SK-N-DZ (cell line): ENCODE data around the gene C12orf56. TPM values are rescaled to one million over a fixed set of nuclear protein-coding genes. Genes with fewer than 3 reads are reported as not detected.
A peak's percentile ranks its signal among the peaks of the same experiment; 100 is the strongest.

Source experiments
- DNase-seq: peaks from one replicate; pipeline ENCODE4 v3.0.0-alpha.2; 2015; ENCODE audit warnings: low spot score
- polyA plus RNA-seq, 2 experiments: library from polyadenylated mRNA; depleted of rRNA; stranded (reverse); fragments of >200 nt; gene quantifications; 2 replicates each; pipeline ENCODE4 v1.2.3, GENCODE V29; 2014

C12orf56 gene
- not detected in 2 replicates for polyA plus RNA-seq (2014; cell fraction: cytosol; rRNA removed)
- polyA plus RNA-seq (2014; cell fraction: nucleus; rRNA removed), result not detected in 2 replicates

- DNase-seq, result no peak
Measured at GRCh38 chr12:64390275-64390851, at the start of gene C12orf56. Gene C12orf56, minus strand, starts transcription at chr12:64390758. Its CDS starts 193 bp downstream, at chr12:64390565.

- no peak for DNase-seq
Measured at GRCh38 chr12:64440100-64440499, 49.5 kb upstream of the C12orf56 start.

GRCh38 chr12:64433915-64434314 is 43.4 kb upstream of the C12orf56 start:
- no peak for DNase-seq

GRCh38 chr12:64431791-64432190 is 41.2 kb upstream of the C12orf56 start:
- DNase-seq, result no peak

GRCh38 chr12:64430886-64431285 is 40.3 kb upstream of the C12orf56 start:
- no peak for DNase-seq

GRCh38 chr12:64428956-64429355 is 38.4 kb upstream of the C12orf56 start:
- DNase-seq, result no peak

- DNase-seq, result no peak
Measured at GRCh38 chr12:64427988-64428387, 37.4 kb upstream of the C12orf56 start.

- no peak for DNase-seq
Measured at GRCh38 chr12:64419696-64420095, 29.1 kb upstream of the C12orf56 start.

GRCh38 chr12:64418209-64418608 is 27.7 kb upstream of the C12orf56 start:
- no peak for DNase-seq

GRCh38 chr12:64413884-64414283 is 23.3 kb upstream of the C12orf56 start:
- DNase-seq, result no peak

GRCh38 chr12:64412459-64412858 is 21.9 kb upstream of the C12orf56 start:
- no peak for DNase-seq

- no peak for DNase-seq
Measured at GRCh38 chr12:64411427-64411826, 20.9 kb upstream of the C12orf56 start.

GRCh38 chr12:64407342-64408223 is 17.0 kb upstream of the C12orf56 start:
- DNase-seq, result no peak

GRCh38 chr12:64404470-64405256 is 14.1 kb upstream of the C12orf56 start:
- DNase-seq, result peak; percentile 68

GRCh38 chr12:64403707-64404469 is 13.3 kb upstream of the C12orf56 start, which contains the start of gene XPOT:
Gene XPOT, plus strand, starts transcription at chr12:64404392. Its CDS starts 5,644 bp downstream, at chr12:64410036.
- DNase-seq, result peak; percentile 97

GRCh38 chr12:64402181-64402580 is 11.6 kb upstream of the C12orf56 start:
- DNase-seq, result no peak

- DNase-seq, result peak; percentile 42
Measured at GRCh38 chr12:64400041-64400440, 9.5 kb upstream of the C12orf56 start.

- no peak for DNase-seq
Measured at GRCh38 chr12:64395739-64396138, 5.2 kb upstream of the C12orf56 start.

- peak; percentile 26 for DNase-seq
Measured at GRCh38 chr12:64392221-64392620, 1.7 kb upstream of the C12orf56 start.

- DNase-seq, result no peak
Measured at GRCh38 chr12:64389154-64389553, 1.4 kb downstream of the C12orf56 start.

- DNase-seq, result no peak
Measured at GRCh38 chr12:64387197-64387816, 3.3 kb downstream of the C12orf56 start.
